Loucy (cell line): Measurements from ENCODE around the gene UBFD1.

Experiments
- EZH2phosphoT487 ChIP-seq: fragments of 200-600 bp; IDR thresholded peaks from 2 replicates; pipeline ENCODE4 v1.6.1; 2018; ENCODE audit warnings: antibody characterized with exemption, mild to moderate bottlenecking, moderate library complexity, borderline replicate concordance
- TF ChIP-seq, protein P1 (sequence below): fragments of 200-600 bp; sonication (generic); conservative IDR thresholded peaks from 2 replicates; pipeline ENCODE4 v1.5.1; 2014; ENCODE audit warnings: mild to moderate bottlenecking, antibody characterized with exemption, low read length

DNA sequence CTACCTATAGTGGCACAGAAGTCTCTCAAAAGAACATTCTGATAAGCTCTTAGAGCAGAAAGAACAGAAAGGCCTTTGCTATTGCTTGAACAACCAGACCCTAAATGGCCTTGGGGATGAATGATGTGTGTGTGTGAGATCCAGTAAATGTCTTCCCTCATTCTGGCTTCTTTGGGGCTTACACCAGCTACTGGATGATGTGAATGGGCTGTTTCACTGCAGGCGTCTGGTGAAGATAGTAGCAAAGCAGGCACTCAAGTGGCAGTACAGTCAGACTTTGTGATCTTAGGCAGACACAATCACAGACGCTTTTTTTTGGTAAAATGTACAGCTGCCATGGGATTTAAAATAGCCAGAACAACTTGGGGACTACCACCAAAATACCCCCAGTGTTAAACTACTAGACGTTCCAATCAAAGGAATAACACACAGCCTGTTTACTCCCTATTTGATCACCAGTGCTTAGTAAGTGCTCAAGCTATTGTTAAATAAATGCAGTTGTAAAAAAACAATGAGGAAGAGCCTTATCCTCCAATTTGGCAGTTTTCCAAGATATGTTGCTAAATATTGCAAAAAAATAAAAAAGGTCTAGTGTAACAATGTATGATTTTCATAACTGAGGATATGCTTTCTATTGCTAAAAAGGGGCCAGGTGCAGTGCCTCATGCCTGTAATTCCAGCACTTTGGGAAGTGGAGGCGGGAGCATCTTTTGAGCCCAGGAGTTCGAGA is 20.7 kb downstream of the UBFD1 start:
- TF ChIP-seq, protein P1, sequence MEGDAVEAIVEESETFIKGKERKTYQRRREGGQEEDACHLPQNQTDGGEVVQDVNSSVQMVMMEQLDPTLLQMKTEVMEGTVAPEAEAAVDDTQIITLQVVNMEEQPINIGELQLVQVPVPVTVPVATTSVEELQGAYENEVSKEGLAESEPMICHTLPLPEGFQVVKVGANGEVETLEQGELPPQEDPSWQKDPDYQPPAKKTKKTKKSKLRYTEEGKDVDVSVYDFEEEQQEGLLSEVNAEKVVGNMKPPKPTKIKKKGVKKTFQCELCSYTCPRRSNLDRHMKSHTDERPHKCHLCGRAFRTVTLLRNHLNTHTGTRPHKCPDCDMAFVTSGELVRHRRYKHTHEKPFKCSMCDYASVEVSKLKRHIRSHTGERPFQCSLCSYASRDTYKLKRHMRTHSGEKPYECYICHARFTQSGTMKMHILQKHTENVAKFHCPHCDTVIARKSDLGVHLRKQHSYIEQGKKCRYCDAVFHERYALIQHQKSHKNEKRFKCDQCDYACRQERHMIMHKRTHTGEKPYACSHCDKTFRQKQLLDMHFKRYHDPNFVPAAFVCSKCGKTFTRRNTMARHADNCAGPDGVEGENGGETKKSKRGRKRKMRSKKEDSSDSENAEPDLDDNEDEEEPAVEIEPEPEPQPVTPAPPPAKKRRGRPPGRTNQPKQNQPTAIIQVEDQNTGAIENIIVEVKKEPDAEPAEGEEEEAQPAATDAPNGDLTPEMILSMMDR = no peak
- no peak for TF ChIP-seq EZH2phosphoT487
